ENCODE measurements around the gene PPIB.
"Not testable (repeated sequence)": the region's sequence is repeated elsewhere in the genome, so short reads cannot be mapped to it uniquely, and the experiment has no call there.

PPIB gene

GRCh38 chr15:64138331-64138941 lies 24.4 kb downstream of the PPIB start:
- DNase-seq (ENCODE audit: low read depth), result no peak

DNA sequence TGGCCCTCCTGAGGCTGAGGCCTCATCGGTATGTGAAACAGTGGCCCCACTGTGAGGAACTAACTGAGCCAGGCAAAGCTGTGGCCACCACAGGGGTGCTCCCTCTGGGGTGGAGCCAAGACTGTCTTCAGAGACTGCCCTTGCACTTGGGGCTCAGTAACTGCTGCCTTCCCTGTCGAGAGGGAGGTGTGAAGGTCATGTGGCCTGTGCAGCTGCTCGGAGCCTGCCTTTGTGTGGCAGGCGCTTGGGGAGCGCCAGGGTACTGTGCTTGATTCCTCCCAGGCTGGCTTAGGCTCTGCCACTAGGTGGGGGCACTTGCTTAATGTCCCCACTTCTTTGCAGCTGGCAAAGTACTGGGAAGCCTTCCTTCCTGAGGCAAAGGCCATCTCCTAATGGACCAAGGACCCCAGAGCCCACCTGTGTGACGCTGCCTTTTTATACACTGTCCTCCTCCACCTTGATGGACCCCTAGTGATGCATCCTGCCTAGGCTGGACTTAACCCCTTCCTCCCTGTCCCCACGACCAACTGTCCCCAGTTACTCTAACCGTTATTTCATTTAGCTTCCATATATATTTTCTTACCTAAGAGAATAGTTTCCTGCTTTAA lies 25.5 kb downstream of the PPIB start:
- no peak for DNase-seq (ENCODE audit: low read depth)

DNA sequence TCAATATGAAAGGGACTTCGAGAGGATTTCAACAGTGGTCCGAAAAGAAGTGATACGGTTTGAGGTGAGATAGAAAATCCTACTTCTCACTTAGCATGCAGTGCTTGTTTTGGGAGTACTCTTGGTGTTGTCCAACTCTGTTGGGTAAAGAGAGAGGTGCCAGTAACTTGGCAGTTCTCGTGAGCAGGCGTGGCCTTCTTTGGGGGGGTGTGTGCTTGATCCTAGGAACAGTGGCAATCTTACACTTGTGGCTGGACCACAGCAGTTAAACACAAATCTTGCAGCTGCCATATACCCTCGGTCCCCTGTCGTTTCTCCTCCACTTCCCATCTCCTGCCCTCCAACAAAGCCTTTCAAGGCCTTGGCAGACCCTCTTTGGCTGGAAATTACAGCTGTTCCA lies 26.5 kb downstream of the PPIB start:
- no peak for DNase-seq (ENCODE audit: low read depth)

GRCh38 chr15:64134345-64134829 lies 28.4 kb downstream of the PPIB start:
- no peak for DNase-seq (ENCODE audit: low read depth)

GRCh38 chr15:64133623-64134344 lies 29.0 kb downstream of the PPIB start:
- no peak for DNase-seq (ENCODE audit: low read depth)

- no peak for DNase-seq (ENCODE audit: low read depth)
Measured at GRCh38 chr15:64132217-64132616, 30.6 kb downstream of the PPIB start.

GRCh38 chr15:64131547-64131946 lies 31.3 kb downstream of the PPIB start:
- DNase-seq (ENCODE audit: low read depth), result no peak

DNA sequence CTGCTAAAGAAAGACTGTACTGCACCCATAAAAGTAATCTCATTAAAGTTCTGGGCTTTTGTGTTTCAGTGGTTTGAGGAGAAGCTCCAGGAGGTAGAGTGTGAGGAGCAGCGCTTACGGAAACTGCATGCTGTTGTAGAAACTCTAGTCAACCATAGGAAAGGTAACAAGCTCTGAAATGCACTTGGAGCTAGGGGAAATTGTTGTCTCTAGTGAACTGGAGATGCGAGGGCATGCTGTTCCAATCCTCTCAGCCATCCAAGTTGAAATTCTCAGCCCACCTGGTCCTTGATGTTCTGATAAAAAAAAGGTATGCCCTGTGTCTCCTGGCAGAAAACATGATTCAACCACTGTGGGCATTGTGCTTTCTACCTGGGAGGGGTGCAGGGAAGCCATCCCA lies 32.7 kb downstream of the PPIB start:
- no peak for DNase-seq (ENCODE audit: low read depth)

- no peak for DNase-seq (ENCODE audit: low read depth)
Measured at GRCh38 chr15:64127521-64128270, 35.1 kb downstream of the PPIB start.

DNA sequence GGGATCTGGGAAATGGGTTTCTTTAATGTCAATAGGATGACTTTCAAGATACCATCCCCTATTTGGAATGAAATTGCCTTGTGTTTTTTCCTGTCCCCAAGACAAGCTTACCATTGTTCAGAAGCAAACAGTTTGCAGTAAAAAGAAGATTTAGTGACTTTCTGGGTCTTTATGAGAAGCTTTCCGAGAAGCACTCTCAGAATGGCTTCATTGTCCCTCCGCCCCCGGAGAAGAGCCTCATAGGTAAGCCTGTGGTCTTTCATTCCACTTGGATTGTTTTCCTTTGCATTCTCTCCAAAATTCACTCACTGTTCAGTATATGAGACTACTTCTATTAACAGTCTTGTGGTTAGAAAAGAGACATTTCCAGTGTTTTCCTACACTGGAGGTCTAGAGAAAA lies 36.8 kb downstream of the PPIB start:
- no peak for DNase-seq (ENCODE audit: low read depth)

DNA sequence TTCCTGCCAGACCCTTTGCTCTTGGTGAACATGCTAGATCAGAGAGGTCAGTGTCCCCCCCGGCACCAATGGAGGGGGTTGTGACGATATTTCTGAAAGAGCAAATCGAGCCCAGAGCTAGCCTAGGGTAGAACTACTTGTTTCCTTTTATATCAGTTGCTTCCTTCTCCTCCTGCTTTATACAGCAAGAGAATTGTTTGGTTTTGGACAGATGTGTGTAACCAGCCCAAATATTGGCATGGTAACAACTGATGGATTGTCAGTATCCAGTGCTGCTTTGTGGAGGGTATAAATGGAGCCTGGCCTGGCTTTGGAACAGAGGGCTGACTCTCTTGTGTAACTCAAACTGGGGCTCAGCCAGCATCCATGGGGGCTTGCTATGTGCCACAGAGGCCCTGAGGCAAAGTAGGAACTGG lies 39.9 kb downstream of the PPIB start:
- no peak for DNase-seq (ENCODE audit: low read depth)

DNA sequence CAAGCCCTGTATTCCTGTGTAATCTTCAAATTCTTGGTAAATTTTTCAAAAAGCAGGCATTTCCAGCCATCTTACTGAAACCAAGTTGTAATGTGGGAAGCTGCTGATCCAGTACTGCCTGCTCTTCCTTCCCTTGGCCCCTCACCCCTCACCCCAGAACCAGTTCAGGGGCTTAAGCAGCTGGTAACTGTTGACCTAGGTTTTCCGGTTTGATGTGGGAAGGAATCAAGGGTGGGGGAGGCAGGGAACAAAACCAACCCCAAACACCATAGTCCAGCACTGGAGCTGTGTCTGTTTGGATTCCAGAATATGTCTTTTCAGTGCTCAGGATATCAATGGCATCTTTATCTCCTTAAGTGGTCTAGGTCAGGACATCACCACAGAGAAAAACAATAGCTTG lies 40.4 kb downstream of the PPIB start:
- DNase-seq (ENCODE audit: low read depth), result no peak

DNA sequence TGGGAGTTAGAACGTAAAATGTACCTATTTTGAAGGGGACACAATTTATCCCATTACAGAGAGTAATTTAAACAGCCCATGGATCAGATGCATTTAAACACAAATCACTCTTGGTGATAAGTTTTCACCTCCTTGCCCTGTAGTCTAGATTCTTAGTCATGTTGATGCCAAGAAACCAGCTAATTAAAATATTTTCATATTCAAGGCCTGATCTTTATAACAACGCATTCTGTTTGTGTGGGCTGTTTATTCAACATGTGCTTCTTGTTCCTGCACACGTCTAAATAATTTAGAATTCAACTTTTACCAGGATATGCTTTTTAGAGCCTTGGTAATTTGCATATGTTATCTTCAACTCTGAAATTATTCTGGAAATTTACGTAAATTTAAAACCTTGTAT lies 41.2 kb downstream of the PPIB start:
- DNase-seq (ENCODE audit: low read depth), result no peak

DNA sequence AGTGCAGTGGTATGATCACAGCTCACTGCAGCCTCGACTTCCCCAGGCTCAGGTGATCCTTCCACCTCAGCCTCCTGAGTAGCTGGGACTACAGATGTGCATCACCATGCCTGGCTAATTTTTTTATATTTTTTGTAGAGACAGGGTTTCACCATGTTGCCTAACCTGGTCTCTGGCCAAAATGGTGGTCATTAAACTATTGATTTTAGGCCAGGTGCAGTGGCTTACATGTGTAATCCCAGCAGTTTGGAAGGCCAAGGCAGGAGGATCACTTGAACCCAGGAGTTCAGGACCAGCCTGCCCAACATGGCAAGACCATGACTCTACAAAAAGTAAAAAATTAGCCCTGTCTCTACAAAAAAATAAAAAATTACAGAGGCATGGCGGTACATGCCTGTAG lies 42.5 kb downstream of the PPIB start:
- DNase-seq (ENCODE audit: low read depth), result not testable (repeated sequence)

DNA sequence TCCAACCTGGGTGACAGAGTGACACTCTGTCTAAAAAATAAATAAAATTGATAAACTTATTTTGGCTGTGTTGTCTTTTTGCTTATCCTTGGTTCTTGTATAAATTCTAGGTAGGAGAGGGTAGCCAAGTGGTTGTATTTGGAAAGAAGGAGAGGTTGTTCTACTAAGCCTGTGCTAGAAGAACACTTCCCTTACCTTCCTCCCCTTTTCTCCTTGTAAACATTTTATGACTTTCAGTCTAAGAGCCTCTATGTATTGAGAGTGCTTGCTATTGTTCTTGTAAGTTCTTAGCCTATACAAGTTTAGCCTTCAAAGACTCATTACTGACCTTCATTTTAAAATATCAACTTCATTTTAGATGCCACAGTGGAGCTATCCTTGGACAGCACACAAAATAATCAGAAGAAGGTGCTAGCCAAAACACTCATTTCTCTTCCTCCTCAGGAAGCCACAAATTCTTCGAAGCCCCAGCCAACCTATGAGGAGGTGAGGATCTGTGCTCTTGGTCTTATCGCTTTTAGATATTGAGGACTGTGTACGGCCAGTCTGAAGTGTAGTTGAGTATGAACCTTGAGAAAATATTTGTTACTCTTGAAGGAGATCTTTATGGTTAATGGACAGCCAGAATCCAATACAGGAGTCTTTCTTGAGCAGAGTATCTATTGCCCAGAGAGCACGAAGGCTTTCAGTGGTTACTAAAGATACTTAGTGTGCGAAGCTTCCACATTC lies 44.9 kb downstream of the PPIB start:
- DNase-seq (ENCODE audit: low read depth), result no peak

- no peak for DNase-seq (ENCODE audit: low read depth)
Measured at GRCh38 chr15:64112904-64113303, 49.9 kb downstream of the PPIB start.

GRCh38 chr15:64112073-64112772 lies 50.6 kb downstream of the PPIB start:
- no peak for DNase-seq (ENCODE audit: low read depth)

DNA sequence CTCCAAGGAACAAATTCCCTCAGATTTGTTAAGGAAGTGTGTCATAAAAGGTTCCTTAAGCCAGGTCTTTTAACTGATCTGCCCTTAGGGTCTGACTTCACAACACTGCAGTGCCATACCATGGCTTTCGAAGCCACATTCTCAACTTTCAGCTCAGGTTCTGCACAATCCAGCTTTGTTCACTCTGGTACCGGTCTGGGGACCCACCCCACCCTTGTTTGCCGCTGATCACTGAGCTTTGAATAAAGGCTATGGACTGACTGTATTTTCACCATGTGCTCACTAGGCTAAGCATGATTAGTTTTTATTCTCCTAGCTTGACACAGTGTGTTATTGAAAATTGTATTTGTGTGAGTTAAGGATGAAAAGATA lies 51.2 kb downstream of the PPIB start:
- no peak for DNase-seq (ENCODE audit: low read depth)

DNA sequence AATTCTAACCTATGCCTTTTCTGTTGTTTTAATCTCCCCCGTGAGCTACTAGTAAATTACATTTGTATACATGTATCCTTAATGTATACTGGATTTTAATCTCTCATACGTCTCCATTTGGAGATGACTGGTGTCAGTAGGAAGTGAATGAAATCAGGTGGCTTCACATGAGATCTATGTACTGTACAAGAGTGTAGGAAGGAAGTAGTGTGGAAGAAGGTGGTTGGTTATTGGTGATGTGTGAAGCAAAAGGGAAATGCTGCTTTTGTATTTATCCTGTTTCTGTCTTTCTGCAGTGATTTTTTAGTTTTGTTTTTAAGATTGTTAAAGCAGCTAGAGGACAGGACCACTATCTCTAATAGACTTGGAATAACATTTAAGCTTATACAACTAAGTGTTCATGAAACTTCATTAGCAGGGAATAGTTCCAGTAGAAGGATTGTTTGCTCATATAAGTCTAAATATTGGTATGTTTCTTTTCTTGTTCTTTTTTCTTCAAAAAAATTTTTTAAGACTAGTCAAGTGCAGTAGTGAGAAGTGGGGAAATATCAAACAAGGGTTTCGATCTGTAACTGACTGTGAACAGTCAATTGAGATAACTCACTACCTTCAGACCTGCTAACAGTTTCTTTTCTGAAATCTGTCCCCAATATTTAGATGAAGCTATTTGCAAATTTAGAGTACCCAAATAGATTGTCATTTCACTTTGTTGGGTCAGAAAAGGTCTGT lies 51.7 kb downstream of the PPIB start:
- DNase-seq (ENCODE audit: low read depth), result no peak

DNA sequence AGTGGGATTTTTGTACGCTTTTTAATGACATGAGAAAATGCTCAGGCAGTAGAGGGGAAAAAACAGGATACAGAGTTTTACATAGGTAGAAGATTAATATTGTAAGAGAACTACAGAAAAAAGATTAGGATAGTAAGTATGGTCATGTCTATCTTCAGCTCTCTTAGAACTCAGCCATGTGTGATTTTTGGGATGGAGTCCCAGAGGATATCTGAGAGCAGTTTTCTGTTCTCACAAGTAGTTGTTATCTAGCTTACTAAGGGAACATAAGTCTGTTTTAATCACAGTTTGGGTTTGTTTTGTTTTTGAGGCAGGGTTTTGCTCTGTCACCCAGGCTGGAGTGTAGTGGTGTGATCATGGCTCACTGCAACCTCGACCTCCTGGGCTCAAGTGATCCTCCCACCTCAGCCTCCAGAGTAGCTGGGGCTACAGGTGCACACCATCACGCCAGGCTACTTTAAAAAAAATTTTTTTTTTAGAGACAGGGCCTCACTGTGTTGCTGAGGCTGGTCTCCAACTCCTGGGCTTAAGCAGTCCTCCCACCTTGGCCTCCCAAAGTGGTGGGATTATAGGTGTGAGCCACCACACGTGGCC lies 52.6 kb downstream of the PPIB start:
- not testable (repeated sequence) for DNase-seq (ENCODE audit: low read depth)

Measured in stimulated activated CD8-positive, alpha-beta memory T cell treated with anti-CD3 and anti-CD28 coated beads, Interleukin-12 subunit alpha, Interleukin-12 subunit beta, amount 100 ng/mL, for 1 hour (primary cell).